NT2/D1 (cell line): Measurements from ENCODE around the gene TRIM25.

Experiments used
- DNase-seq: peaks from one replicate; pipeline ENCODE4 v3.0.0-alpha.2; 2011; ENCODE audit warnings: low read depth, low spot score
- H3K27me3 ChIP-seq: 2 replicates; pipeline ENCODE4 v1.6.0; 2011; ENCODE audit warnings: mild to moderate bottlenecking; ENCODE audit not compliant: insufficient read length, insufficient read depth
- H3K36me3 ChIP-seq: 2 replicates; pipeline ENCODE4 v1.6.1; 2011; ENCODE audit warnings: mild to moderate bottlenecking, low read length, mixed read lengths; ENCODE audit not compliant: insufficient read depth, insufficient read length
- H3K4me1 ChIP-seq: 2 replicates; pipeline ENCODE4 v1.5.1; 2011; ENCODE audit not compliant: insufficient read depth, insufficient read length
- H3K4me3 ChIP-seq: 2 replicates; pipeline ENCODE4 v1.5.1; 2011; ENCODE audit warnings: low read depth; ENCODE audit not compliant: insufficient read length
- H3K9ac ChIP-seq: 2 replicates; pipeline ENCODE4 v1.6.0; 2011; ENCODE audit warnings: low read depth; ENCODE audit not compliant: insufficient read length
- H3K9me3 ChIP-seq: 2 replicates; pipeline ENCODE4 v1.5.1; 2011; ENCODE audit warnings: mild to moderate bottlenecking, low read length; ENCODE audit not compliant: insufficient read depth
- SUZ12 ChIP-seq: IDR thresholded peaks from 2 replicates; pipeline ENCODE4 v1.6.1; 2011; ENCODE audit not compliant: insufficient read length, insufficient read depth; ENCODE audit errors: extremely low read depth
- YY1 ChIP-seq: IDR thresholded peaks from 2 replicates; pipeline ENCODE4 v1.6.1; 2011; ENCODE audit not compliant: insufficient read length, insufficient read depth
- ZNF274 ChIP-seq: IDR thresholded peaks from 2 replicates; pipeline ENCODE4 v1.6.1; 2011; ENCODE audit warnings: mild to moderate bottlenecking, low read depth, low read length

The TRIM25 gene

GRCh38 chr17:56913867-56914580 lies at the start of gene TRIM25:
TRIM25 (minus strand) TSS chr17:56914049; CDS start chr17:56913988, 61 bp downstream.
- DNase-seq: peak; percentile 46
- Histone ChIP-seq H3K9ac (peak within 1 kb of the TSS; percentile 93), H3K36me3 (no peaks in the 10 kb centered on the region), H3K4me3 (peak within 1 kb of the TSS; percentile 94), H3K4me1 (peaks cover 2% of the 10 kb centered on the region), H3K27me3 (peaks cover 49% of the 10 kb centered on the region), H3K9me3 (peaks cover 21% of the 10 kb centered on the region)
- TF ChIP-seq SUZ12 (no peak), YY1 (no peak), ZNF274 (no peak)

GRCh38 chr17:56960596-56961538 lies 47.0 kb upstream of the TRIM25 start, which contains the start of gene COIL:
COIL (minus strand) TSS chr17:56961050; CDS start chr17:56961019, 31 bp downstream.
- DNase-seq: peak; percentile 84
- H3K9ac ChIP-seq: peak within 1 kb of the TSS; percentile 97
- TF ChIP-seq YY1 (peak; percentile 82), ZNF274 (no peak)

DNA sequence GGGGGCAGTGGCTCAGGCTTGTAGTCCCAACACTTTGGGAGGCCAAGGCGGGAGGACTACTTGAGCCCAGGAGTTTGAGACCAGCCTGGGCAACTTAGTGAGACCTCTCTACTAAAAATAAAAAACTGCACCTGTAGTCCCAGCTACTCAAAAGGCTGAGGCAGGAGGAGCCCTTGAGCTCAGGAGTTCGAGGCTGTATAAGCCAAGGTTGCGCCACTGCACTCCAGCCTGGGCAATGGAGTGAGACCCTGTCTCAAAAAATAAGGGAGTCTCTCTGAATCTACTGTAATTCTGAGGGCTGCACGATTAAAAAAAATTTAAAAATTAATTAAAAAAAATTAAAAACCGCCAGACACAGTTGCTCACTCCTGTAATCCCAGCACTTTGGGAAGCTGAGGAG lies 43.1 kb upstream of the TRIM25 start:
- H3K27me3 ChIP-seq: no peaks in the 10 kb centered on the region
- H3K4me3 ChIP-seq: no peak overlapping the region
- H3K9me3 ChIP-seq: no peaks in the 10 kb centered on the region
- no peak overlapping the region for H3K9ac ChIP-seq
- no peak for TF ChIP-seq SUZ12
- TF ChIP-seq ZNF274: no peak
- no peak for TF ChIP-seq YY1
- no peaks in the 10 kb centered on the region for H3K4me1 ChIP-seq
- DNase-seq: no peak
- peaks cover 20% of the 10 kb centered on the region for H3K36me3 ChIP-seq

More at GRCh38 chr17:56960596-56961538, 47.0 kb upstream of the TRIM25 start, which contains the start of gene COIL:
- Histone ChIP-seq H3K9me3 (no peaks in the 10 kb centered on the region), H3K36me3 (peaks cover 9% of the 10 kb centered on the region), H3K4me3 (peak within 1 kb of the TSS; percentile 78), H3K4me1 (no peaks in the 10 kb centered on the region), H3K27me3 (no peaks in the 10 kb centered on the region)

- no peaks in the 10 kb centered on the region for H3K27me3 ChIP-seq
- no peak for DNase-seq
- no peaks in the 10 kb centered on the region for H3K9me3 ChIP-seq
- H3K4me3 ChIP-seq: no peak overlapping the region
- peaks cover 57% of the 10 kb centered on the region for H3K36me3 ChIP-seq
- no peak overlapping the region for H3K9ac ChIP-seq
- TF ChIP-seq ZNF274 (no peak), YY1 (no peak), SUZ12 (no peak)
- H3K4me1 ChIP-seq: no peaks in the 10 kb centered on the region
Measured at GRCh38 chr17:56949595-56949994, 35.7 kb upstream of the TRIM25 start.

- Histone ChIP-seq H3K4me3 (no peak overlapping the region), H3K27me3 (no peaks in the 10 kb centered on the region), H3K9me3 (no peaks in the 10 kb centered on the region), H3K36me3 (peaks cover 66% of the 10 kb centered on the region), H3K9ac (no peak overlapping the region), H3K4me1 (no peaks in the 10 kb centered on the region)
- DNase-seq: no peak
- TF ChIP-seq YY1: no peak
- no peak for TF ChIP-seq SUZ12
- TF ChIP-seq ZNF274: no peak
Measured at GRCh38 chr17:56948491-56948890, 34.6 kb upstream of the TRIM25 start.

DNA sequence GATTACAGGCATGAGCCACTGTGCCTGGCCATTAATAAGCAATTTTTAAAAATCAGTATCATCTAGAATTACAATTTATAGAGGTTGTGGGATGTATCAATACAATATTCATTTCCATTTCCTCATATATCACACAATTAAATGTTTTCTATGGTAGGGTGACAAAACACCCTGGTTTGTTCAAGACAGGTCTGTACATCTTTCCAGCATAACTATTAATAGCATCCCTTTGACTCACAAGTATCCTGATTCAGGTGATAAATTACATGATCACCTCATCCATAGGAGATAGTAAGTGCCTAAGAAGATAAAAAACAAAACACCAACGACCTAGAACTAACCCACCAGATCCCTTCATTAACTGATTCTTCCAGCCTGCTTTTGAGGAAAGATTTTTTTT lies 33.9 kb upstream of the TRIM25 start:
- Histone ChIP-seq H3K4me3 (no peak overlapping the region), H3K27me3 (no peaks in the 10 kb centered on the region), H3K36me3 (peaks cover 66% of the 10 kb centered on the region), H3K9me3 (no peaks in the 10 kb centered on the region), H3K4me1 (no peaks in the 10 kb centered on the region), H3K9ac (no peak overlapping the region)
- DNase-seq: no peak
- TF ChIP-seq SUZ12: no peak
- no peak for TF ChIP-seq YY1
- TF ChIP-seq ZNF274: no peak

DNA sequence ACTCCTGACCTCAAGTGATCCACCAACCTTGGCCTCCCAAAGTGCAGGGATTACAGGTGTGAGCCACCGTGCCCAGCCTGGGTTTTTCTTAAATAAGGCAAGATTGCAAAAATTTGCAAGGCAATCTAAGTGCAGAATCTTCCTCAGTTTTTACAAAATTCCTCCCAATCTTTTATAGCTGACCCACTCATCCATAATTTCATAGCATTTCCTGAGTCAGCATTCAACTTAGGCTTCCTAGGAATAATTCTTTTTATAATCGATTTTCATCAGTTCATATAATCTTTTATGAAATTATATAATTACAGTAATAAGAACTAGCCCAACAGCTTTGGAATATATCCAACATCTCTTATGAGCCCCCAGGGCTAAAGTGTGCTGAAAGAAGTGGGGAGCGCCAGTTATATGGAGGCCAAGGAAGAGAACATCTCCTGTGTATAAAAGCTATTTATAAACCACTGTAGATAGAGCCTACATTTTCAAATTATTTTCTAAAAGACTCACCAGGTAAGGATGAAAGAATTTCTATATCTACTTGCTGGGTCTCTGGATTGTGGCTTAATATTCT lies 32.2 kb upstream of the TRIM25 start:
- Histone ChIP-seq H3K4me1 (no peaks in the 10 kb centered on the region), H3K9ac (no peak overlapping the region), H3K27me3 (no peaks in the 10 kb centered on the region), H3K36me3 (peaks cover 79% of the 10 kb centered on the region), H3K9me3 (no peaks in the 10 kb centered on the region), H3K4me3 (no peak overlapping the region)
- TF ChIP-seq SUZ12: no peak
- TF ChIP-seq YY1: no peak
- no peak for TF ChIP-seq ZNF274
- DNase-seq: no peak
